IMR-90 (cell line): ENCODE results near the gene CDC5L.

Experiments used
- RCOR1 ChIP-seq: IDR thresholded peaks from 2 replicates; pipeline ENCODE4 v1.6.1; 2012; ENCODE audit warnings: mild to moderate bottlenecking, low read length, improper control_type of control experiment; ENCODE audit not compliant: insufficient replicate concordance
- RFX5 ChIP-seq: IDR thresholded peaks from 2 replicates; pipeline ENCODE4 v1.8.0; 2012; ENCODE audit warnings: low read depth, mild to moderate bottlenecking, low read length, moderate library complexity
- TF ChIP-seq, protein P1 (sequence below): conservative IDR thresholded peaks from 2 replicates; pipeline ENCODE4 v1.5.1; 2012; ENCODE audit warnings: mild to moderate bottlenecking, low read depth, low read length, improper control_type of control experiment

DNA sequence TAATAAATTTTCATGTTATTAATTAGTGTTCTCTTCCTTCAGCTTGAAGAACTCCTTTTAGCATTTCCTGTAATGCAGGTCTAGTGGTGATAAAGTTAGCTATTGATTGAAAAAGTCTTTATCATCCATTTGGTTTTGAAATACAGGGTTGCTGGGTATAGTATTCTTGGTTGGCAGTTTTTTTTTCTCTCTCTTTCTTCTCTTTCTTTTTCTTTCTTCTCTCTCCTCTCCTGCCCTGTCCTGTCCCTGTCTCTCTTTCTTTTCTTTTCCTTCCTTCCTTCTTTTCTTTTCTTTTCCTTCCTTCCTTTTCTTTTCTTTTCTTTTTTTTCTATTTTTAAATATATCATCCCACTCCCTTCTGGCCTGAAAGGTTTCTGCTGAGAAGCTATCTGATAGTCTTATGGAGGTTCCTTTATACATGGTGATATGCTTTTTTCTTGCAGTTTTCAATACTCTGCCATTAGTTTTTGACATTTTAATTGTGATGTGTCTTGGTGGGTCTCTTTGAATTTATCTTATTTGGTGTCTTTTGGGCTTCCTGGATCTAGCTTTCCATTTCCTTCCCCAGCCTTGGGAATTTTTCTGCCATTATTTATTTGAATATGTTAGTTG, 55.4 kb downstream of the CDC5L start:
- TF ChIP-seq RFX5 = no peak
- TF ChIP-seq RCOR1 = no peak
- TF ChIP-seq, protein P1, sequence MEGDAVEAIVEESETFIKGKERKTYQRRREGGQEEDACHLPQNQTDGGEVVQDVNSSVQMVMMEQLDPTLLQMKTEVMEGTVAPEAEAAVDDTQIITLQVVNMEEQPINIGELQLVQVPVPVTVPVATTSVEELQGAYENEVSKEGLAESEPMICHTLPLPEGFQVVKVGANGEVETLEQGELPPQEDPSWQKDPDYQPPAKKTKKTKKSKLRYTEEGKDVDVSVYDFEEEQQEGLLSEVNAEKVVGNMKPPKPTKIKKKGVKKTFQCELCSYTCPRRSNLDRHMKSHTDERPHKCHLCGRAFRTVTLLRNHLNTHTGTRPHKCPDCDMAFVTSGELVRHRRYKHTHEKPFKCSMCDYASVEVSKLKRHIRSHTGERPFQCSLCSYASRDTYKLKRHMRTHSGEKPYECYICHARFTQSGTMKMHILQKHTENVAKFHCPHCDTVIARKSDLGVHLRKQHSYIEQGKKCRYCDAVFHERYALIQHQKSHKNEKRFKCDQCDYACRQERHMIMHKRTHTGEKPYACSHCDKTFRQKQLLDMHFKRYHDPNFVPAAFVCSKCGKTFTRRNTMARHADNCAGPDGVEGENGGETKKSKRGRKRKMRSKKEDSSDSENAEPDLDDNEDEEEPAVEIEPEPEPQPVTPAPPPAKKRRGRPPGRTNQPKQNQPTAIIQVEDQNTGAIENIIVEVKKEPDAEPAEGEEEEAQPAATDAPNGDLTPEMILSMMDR = no peak
